SK-N-MC (cell line): ENCODE measurements around the gene CCNQ.

ENCODE experiments used
- DNase-seq: peaks from one replicate; pipeline ENCODE4 v3.0.0-alpha.2; 2011; ENCODE audit warnings: low read depth, low spot score
- H3K27ac ChIP-seq: fragments of 200-600 bp; sonication (generic); 2 replicates; pipeline ENCODE4 v1.5.1; 2016; ENCODE audit warnings: mixed run types
- H3K36me3 ChIP-seq: fragments of 200-600 bp; sonication (generic); 2 replicates; pipeline ENCODE4 v1.6.1; 2017; ENCODE audit warnings: antibody characterized with exemption, low read length, mixed read lengths; ENCODE audit not compliant: insufficient read depth
- H3K4me3 ChIP-seq: fragments of 200-600 bp; sonication (generic); 2 replicates; pipeline ENCODE4 v1.5.1; 2016
- H3K9ac ChIP-seq: fragments of 200-600 bp; sonication (generic); 2 replicates; pipeline ENCODE4 v1.8.0; 2017; ENCODE audit warnings: mixed run types, mixed read lengths; ENCODE audit not compliant: insufficient read length
- H3K9me3 ChIP-seq: fragments of 200-600 bp; sonication (generic); 2 replicates; pipeline ENCODE4 v1.6.1; 2017; ENCODE audit warnings: low read depth, mild to moderate bottlenecking, antibody characterized with exemption, low read length, moderate library complexity, mixed read lengths
- EZH2 ChIP-seq: fragments of 200-600 bp; sonication (generic); IDR thresholded peaks from one replicate; pipeline ENCODE4 v1.6.1; 2017; ENCODE audit warnings: antibody characterized with exemption
- FOXP2 ChIP-seq: optimal IDR thresholded peaks from 2 replicates; pipeline ENCODE3; 2011; ENCODE audit warnings: mild to moderate bottlenecking, moderate library complexity; ENCODE audit not compliant: insufficient read depth; ENCODE audit errors: extremely low read length, control extremely low read depth
- POLR2AphosphoS5 ChIP-seq: IDR thresholded peaks from 2 replicates; pipeline ENCODE4 v1.6.1; 2012; ENCODE audit warnings: mild to moderate bottlenecking, low read depth, low read length, borderline replicate concordance

Gene CCNQ

DNA sequence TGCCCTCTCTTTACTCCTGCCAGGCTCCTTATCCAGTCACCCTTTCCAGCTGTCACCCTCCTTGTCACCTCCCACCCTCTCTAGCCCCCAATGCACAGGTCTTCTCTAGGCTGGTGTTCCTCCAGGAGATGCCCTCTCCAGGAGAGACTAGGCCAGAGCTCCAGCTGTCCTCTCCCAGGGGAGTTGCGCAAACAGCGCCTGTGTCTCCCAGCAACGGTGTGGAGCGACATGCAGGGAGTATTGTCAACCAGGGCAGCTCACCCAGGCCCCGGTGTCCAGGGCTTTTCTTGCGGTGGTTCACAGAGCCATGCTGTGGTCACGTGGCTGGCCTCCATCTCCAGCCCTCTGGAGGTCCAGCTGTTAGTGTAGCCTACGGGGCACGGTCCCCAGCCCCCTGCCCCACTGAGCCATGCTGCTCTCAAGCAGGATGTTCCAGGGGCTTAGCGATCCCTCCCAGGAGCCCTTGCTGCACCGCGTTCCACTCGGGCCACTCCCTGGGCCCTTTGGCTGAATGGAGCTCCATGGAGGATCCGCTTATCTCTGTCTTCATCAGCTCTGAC is 34.8 kb downstream of the CCNQ start:
- DNase-seq: no peak
- TF ChIP-seq EZH2 (no peak), POLR2AphosphoS5 (no peak), FOXP2 (no peak)
- H3K9ac ChIP-seq: no peak overlapping the region
- peaks cover 3% of the 10 kb centered on the region; the same call in 1 of the 2 replicates for H3K36me3 ChIP-seq
- H3K9me3 ChIP-seq: no peaks in the 10 kb centered on the region
- H3K4me3 ChIP-seq: no peak overlapping the region
- H3K27ac ChIP-seq: no peak overlapping the region

DNA sequence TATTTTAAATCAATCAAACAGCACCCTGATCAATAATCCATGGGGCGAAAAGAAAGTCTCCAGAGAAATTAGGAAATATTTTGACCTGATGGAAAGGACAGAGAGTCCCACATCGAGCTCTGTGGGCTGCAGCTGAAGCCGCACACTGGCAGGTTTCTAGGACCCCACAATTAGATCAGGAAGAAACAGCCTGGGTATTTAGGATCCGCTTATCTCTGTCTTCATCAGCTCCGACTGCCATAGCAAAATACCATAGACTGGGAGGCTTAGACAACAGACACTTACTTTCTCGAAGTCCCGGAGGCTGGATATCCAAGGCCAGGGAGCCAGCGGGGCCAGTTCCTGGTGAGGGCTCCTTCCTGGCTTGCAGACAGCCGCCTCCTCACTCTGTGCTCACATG is 36.4 kb downstream of the CCNQ start:
- no peak overlapping the region for H3K9ac ChIP-seq
- no peak for DNase-seq
- TF ChIP-seq FOXP2: no peak
- no peak for TF ChIP-seq EZH2
- no peak for TF ChIP-seq POLR2AphosphoS5
- H3K27ac ChIP-seq: no peak overlapping the region
- H3K9me3 ChIP-seq: no peaks in the 10 kb centered on the region
- no peak overlapping the region for H3K4me3 ChIP-seq
- peaks cover 7% of the 10 kb centered on the region; the same call in 1 of the 2 replicates for H3K36me3 ChIP-seq

DNA sequence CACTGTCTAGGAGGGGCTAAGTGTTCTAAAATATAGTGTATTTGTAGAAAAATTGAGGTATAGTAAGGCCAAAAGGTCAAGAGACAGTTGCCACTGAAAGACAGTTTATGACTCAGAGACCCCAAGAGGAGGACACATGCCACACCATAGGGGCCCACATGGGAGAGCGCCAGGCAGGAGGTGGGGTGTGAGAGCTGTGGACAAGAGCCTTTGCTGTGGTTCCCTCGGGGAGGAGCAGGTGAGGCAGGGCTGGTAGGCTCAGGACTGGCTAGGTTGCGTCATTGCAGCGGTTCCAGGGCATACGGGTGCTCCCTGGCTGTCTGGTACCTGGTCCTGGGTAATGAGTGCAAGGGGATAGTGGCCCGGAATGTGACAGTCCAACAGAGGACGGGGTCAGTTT is 37.6 kb downstream of the CCNQ start:
- no peak overlapping the region for H3K9ac ChIP-seq
- H3K36me3 ChIP-seq: peaks cover 7% of the 10 kb centered on the region; the same call in 1 of the 2 replicates
- TF ChIP-seq POLR2AphosphoS5: no peak
- no peak for TF ChIP-seq EZH2
- no peak for TF ChIP-seq FOXP2
- DNase-seq: no peak
- no peak overlapping the region for H3K4me3 ChIP-seq
- H3K27ac ChIP-seq: no peak overlapping the region
- H3K9me3 ChIP-seq: no peaks in the 10 kb centered on the region

DNA sequence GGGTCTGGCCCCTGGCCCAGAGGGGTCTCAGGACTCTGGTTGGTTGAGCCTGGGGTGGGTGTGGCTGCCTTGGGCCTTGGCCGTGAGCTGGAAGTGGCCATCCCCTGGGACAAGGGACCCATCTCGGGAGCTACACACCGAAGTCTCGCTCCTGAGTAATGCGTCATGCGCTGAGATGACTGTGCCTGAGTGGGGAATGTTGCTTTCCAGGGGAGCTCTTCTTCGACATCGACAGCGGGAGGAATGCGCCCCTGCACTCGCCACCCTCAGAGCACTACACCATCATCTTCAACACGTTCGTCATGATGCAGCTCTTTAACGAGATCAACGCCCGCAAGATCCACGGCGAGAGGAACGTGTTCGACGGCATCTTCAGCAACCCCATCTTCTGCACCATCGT is 38.5 kb downstream of the CCNQ start:
- Histone ChIP-seq H3K4me3 (no peak overlapping the region), H3K9ac (no peak overlapping the region), H3K9me3 (no peaks in the 10 kb centered on the region), H3K27ac (no peak overlapping the region), H3K36me3 (peaks cover 7% of the 10 kb centered on the region; the same call in 1 of the 2 replicates)
- DNase-seq: no peak
- TF ChIP-seq EZH2 (no peak), FOXP2 (no peak), POLR2AphosphoS5 (no peak)

DNA sequence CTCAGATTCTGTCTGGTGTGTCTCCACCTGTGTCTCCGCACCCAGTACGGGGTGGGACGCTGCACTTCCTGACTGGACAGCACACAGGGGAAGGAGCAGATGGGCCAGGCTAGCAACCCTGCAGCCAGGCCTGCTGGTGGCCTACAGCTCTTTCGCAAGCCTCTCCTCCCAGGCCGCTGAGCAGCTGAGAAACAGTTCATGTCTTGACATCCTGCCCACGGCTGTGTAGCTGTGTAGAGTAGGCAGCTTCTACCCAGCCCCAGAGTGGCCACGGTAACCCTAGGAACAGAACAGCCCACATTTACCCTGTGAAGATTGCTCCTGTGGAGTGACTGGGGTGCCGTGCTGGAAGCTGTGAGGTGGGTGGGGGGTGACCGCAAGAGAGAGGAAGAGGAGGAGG is 38.9 kb downstream of the CCNQ start:
- Histone ChIP-seq H3K4me3 (no peak overlapping the region), H3K36me3 (peaks cover 7% of the 10 kb centered on the region; the same call in 1 of the 2 replicates), H3K9me3 (no peaks in the 10 kb centered on the region), H3K9ac (no peak overlapping the region), H3K27ac (no peak overlapping the region)
- TF ChIP-seq FOXP2: no peak
- TF ChIP-seq POLR2AphosphoS5: no peak
- TF ChIP-seq EZH2: no peak
- DNase-seq: no peak

DNA sequence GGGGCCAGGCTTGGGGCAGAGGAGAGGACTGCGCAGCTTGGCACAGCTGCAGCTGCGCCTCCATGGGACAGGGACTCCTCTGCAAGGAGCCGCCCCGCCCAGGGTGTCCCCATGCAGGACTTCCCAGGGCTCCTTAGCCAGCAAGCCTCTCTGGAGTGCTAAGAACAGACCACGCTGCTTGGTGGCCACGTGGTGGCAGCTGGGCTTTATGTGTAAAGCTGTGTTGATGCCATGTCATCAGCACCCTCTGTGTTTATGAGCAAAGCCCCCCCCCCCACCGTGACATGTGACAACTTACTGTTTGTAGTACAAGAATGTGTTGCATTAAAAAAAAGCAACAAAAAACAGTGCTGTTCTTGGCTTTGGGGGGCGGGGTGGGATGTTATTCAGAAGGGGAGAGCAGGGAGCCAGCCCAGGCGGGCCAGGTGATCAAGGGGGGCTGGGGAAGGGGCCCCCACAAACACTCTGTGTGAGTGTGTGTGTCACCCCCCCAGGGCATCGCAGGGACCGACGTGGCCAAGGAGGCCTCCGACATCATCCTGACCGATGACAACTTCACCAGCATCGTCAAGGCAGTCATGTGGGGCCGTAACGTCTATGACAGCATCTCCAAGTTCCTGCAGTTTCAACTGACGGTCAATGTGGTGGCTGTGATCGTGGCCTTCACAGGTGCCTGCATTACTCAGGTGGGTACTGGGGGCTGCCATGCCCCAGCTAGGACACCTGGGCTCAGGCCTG is 41.2 kb downstream of the CCNQ start:
- no peak for DNase-seq
- TF ChIP-seq POLR2AphosphoS5 (no peak), EZH2 (no peak), FOXP2 (no peak)

DNA sequence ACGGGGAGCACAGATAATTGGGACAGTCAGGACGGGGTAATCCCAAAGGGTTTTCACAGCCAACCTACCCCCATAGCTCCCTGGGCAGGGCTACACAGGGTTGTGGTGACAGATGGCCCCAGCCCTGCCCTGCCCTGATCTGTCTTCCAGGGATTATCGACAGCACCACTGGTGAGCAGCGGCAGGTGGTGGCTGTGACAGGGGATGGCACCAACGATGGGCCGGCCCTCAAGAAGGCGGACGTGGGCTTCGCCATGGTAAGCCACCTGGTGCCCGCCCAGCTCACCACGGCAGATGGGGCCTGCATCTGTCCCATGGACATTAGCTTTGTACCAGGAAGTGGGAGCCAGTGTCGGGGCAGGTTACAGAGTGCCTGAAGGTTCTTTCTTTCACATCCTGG is 42.2 kb downstream of the CCNQ start:
- H3K36me3 ChIP-seq: peaks cover 7% of the 10 kb centered on the region; the same call in 1 of the 2 replicates
- no peak overlapping the region for H3K27ac ChIP-seq
- no peak overlapping the region for H3K9ac ChIP-seq
- no peaks in the 10 kb centered on the region for H3K9me3 ChIP-seq
- TF ChIP-seq POLR2AphosphoS5: no peak
- TF ChIP-seq EZH2: no peak
- TF ChIP-seq FOXP2: no peak
- H3K4me3 ChIP-seq: no peak overlapping the region
- DNase-seq: no peak

More for the DNA sequence above, 41.2 kb downstream of the CCNQ start:
- peaks cover 7% of the 10 kb centered on the region; the same call in 1 of the 2 replicates for H3K36me3 ChIP-seq
- no peak overlapping the region for H3K4me3 ChIP-seq
- no peaks in the 10 kb centered on the region for H3K9me3 ChIP-seq
- no peak overlapping the region for H3K27ac ChIP-seq
- no peak overlapping the region for H3K9ac ChIP-seq

DNA sequence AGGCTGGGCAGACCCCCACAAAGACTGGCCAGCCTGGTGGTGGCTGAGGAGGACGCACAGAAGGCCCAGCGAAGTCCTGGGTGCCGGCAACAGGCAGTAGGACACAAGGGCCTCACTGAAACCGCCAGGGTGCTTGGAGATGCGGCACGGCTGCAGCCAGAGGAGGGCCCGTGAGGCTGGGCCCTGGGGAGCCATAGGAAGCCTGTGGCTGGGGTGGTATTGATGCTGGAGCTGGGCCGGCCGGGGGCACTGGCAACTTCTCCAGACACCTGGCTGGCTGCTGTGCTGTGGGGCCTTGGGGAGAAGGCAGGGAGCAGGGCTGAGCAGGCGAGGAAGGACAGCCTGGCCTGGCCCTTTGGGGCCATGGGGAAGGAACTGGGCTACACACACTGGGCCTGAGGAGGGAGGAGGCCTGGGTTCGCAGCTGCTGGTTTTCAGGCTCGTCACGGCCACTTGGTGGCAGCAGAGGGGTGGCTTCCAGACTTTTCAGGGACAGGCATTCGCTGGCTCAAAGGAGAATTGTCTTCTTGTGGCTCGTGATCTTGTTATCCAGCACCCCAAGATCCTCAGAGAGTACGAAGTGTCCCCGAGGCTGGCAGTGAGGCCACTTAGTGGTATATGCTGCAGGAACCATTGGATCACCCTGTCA is 44.3 kb downstream of the CCNQ start:
- Histone ChIP-seq H3K4me3 (no peak overlapping the region), H3K9ac (no peak overlapping the region), H3K36me3 (peaks cover 4% of the 10 kb centered on the region; the same call in 1 of the 2 replicates), H3K27ac (no peak overlapping the region), H3K9me3 (no peaks in the 10 kb centered on the region)
- no peak for TF ChIP-seq EZH2
- no peak for TF ChIP-seq FOXP2
- no peak for TF ChIP-seq POLR2AphosphoS5
- DNase-seq: no peak
